ENCODE data around the gene AFDN. TPM values are rescaled to one million over a fixed set of nuclear protein-coding genes. Genes with fewer than 3 reads are reported as not detected.

AFDN gene
- total and polyA plus RNA-seq, 2 of the 8 experiments (the other 6 are each of a cell fraction or from before 2014, with no cell fraction given): 53.4 to 192 TPM

- ChIA-PET CTCF (ENCODE audit: partially characterized antibody) (interaction anchor here (0.6 to 2.8 kb wide), 15 partner anchors 9 to 927 kb away, joined by 3 to 11 read pairs (median 4); no protein-coding TSS in a partner anchor), POLR2A (ENCODE audit: partially characterized antibody) (no interaction called here)
- Histone ChIP-seq H3K18ac (ENCODE audit: extremely low read depth, low read length) (no peak overlapping the region), H3K4me2 (ENCODE audit: insufficient read depth in 1 of 2, low read depth in 2 of 2, low read length in 2 of 2) (peak overlapping the region in 1 of 2 experiments; percentile 57; a peak in 2 of 4 replicates), H2AFZ (ENCODE audit: low read length) (no peak overlapping the region), H4K8ac (ENCODE audit: extremely low read depth, insufficient read depth, low read length) (0 out of 2 replicates have a peak overlapping the region, but pooled peaks have one; percentile 43), H3K23me2 (ENCODE audit: low read depth, low read length) (no peaks in the 10 kb centered on the region), H4K5ac (ENCODE audit: insufficient read length, low read depth, low read length) (peak overlapping the region; percentile 71), H3K9me3 (ENCODE audit: insufficient read depth in 2 of 2, low read depth in 1 of 2, low read length in 1 of 2) (no peaks in the 10 kb centered on the region; a peak in 1 of 4 replicates), H2BK120ac (replicated peaks; ENCODE audit: low read depth, low read length) (no peak overlapping the region), H3K23ac (ENCODE audit: insufficient read length) (no peak overlapping the region), H3K79me1 (ENCODE audit: low read depth, low read length) (no peaks in the 10 kb centered on the region), H4K20me1 (replicated peaks in 1 of 2; ENCODE audit: control insufficient read depth in 1 of 2, insufficient read depth in 2 of 2, low read length in 2 of 2) (no peaks in the 10 kb centered on the region), H2BK5ac (ENCODE audit: low read depth, low read length) (peak overlapping the region; percentile 75; the same call in 1 of the 2 replicates), H2AK5ac (ENCODE audit: low read depth, low read length) (no peak overlapping the region; the same call in 1 of the 2 replicates), H3K36me3 (ENCODE audit: control insufficient read depth in 2 of 4, insufficient read depth in 4 of 4, low read length in 3 of 4) (no peaks in the 10 kb centered on the region), H2BK12ac (ENCODE audit: low read depth, low read length) (0 out of 2 replicates have a peak overlapping the region, but pooled peaks have one; percentile 87), H2BK15ac (ENCODE audit: low read length) (no peak overlapping the region), H3K79me2 (ENCODE audit: control insufficient read depth in 1 of 2, insufficient read depth in 2 of 2, low read length in 2 of 2) (no peaks in the 10 kb centered on the region), H3K14ac (ENCODE audit: insufficient read length) (no peak overlapping the region), H3K4ac (replicated peaks; ENCODE audit: insufficient read length, low read depth, low read length) (no peak overlapping the region), H2BK20ac (ENCODE audit: low read length) (no peak overlapping the region), H3K56ac (replicated peaks; ENCODE audit: insufficient read length, low read depth, low read length) (peak overlapping the region; percentile 26), H3K27me3 (replicated peaks in 1 of 4; ENCODE audit: control insufficient read depth in 3 of 4, extremely low read depth in 1 of 4, insufficient read depth in 3 of 4, low read length in 3 of 4) (no peaks in the 10 kb centered on the region), H3K9ac (replicated peaks in 1 of 4; ENCODE audit: extremely low read depth in 1 of 4, low read depth in 3 of 4, low read length in 3 of 4) (no peak overlapping the region), H4K91ac (replicated peaks; ENCODE audit: insufficient read length, low read length) (peak overlapping the region; percentile 97), H3K4me1 (replicated peaks in 1 of 4; ENCODE audit: control insufficient read depth in 3 of 4, insufficient read depth in 4 of 4, low read length in 3 of 4) (peaks cover 0 to 13% (median 3%) of the 10 kb centered on the region in 4 experiments; a peak in 6 of 7 replicates), H3K27ac (ENCODE audit: low read depth, low read length) (no peak overlapping the region), H3K4me3 (ENCODE audit: extremely low read depth in 1 of 4, insufficient read depth in 2 of 4, low read depth in 3 of 4, low read length in 4 of 4) (0 out of 8 replicates have a peak overlapping the region, but pooled peaks of 1 of the 4 experiments have one; percentile 32)
- peak; percentile 10 to 79 for DNase-seq (ENCODE audit: low read depth in 1 of 2, low spot score in 2 of 2)
- FAIRE-seq: no peak
- TF ChIP-seq MAX (IDR thresholded peaks at IDR 0.05) (peak; percentile 48; the same call in 1 of the 2 replicates), CTBP2 (IDR thresholded peaks at IDR 0.05; ENCODE audit: borderline replicate concordance, insufficient read depth, insufficient read length, low read length) (no peak), RAD21 (IDR thresholded peaks at IDR 0.05 in 1 of 2, conservative IDR thresholded peaks at IDR 0.05 in 1 of 2; ENCODE audit: low read depth in 2 of 2, low read length in 2 of 2) (peak; percentile 73 to 78), CTCF (IDR thresholded peaks at IDR 0.05; ENCODE audit: control extremely low read depth in 1 of 3, insufficient read depth in 1 of 3, low read depth in 1 of 3, low read length in 3 of 3) (peak; percentile 55 to 66 (median 63)), EGR1 (IDR thresholded peaks at IDR 0.05; ENCODE audit: borderline replicate concordance, low read depth, low read length) (peak; percentile 75; the same call in 1 of the 2 replicates)
- 65% methylated on average over 18 of the region's 43 CpGs; no CpG with 5 or more reads in 1 of the 2 experiments for WGBS, 2 experiments (ENCODE audit: extremely low coverage in 1 of 2, insufficient coverage in 1 of 2, insufficient read length in 1 of 2, insufficient replicate concordance in 2 of 2, low coverage in 1 of 2, low lambda C conversion rate in 2 of 2, missing lambda C conversion rate in 1 of 2)
Measured at GRCh38 chr6:167996424-167997199, 169.9 kb downstream of the AFDN start.

All from H1 (cell line).